Endothelial cell of hepatic sinusoid (primary cell): ENCODE results near the gene LCP2.

ENCODE experiments used
- in situ Hi-C: cut with HindIII; loops from 2 replicates; pipeline ENCODE4 v1.10.0; 2017; ENCODE audit warnings: low sequenced_read_pairs

Gene LCP2

GRCh38 chr5:170278611-170279458 lies 18.7 kb downstream of the LCP2 start:
- in situ Hi-C loops = no loop called here

- in situ Hi-C loops = no loop called here
Observed at GRCh38 chr5:170277867-170278281, 19.7 kb downstream of the LCP2 start.

- in situ Hi-C loops = no loop called here
Observed at GRCh38 chr5:170276140-170276539, 21.4 kb downstream of the LCP2 start.

GRCh38 chr5:170275376-170275994 lies 22.1 kb downstream of the LCP2 start:
- in situ Hi-C loops = no loop called here

GRCh38 chr5:170273968-170274710 lies 23.4 kb downstream of the LCP2 start:
- in situ Hi-C loops = no loop called here

GRCh38 chr5:170270293-170271069 lies 27.1 kb downstream of the LCP2 start:
- in situ Hi-C loops = no loop called here

- in situ Hi-C loops = no loop called here
Observed at GRCh38 chr5:170269579-170269978, 28.0 kb downstream of the LCP2 start.

GRCh38 chr5:170268884-170269283 lies 28.7 kb downstream of the LCP2 start:
- in situ Hi-C loops = no loop called here

- in situ Hi-C loops = no loop called here
Observed at GRCh38 chr5:170268153-170268689, 29.4 kb downstream of the LCP2 start.

GRCh38 chr5:170267431-170268152 lies 30.0 kb downstream of the LCP2 start:
- in situ Hi-C loops = no loop called here

- in situ Hi-C loops = no loop called here
Observed at GRCh38 chr5:170266570-170267381, 30.8 kb downstream of the LCP2 start.

GRCh38 chr5:170265522-170265921 lies 32.1 kb downstream of the LCP2 start:
- in situ Hi-C loops = no loop called here

- in situ Hi-C loops = no loop called here
Observed at GRCh38 chr5:170263906-170264305, 33.7 kb downstream of the LCP2 start.

GRCh38 chr5:170262061-170263045 lies 35.2 kb downstream of the LCP2 start:
- in situ Hi-C loops = no loop called here

GRCh38 chr5:170261528-170262043 lies 36.0 kb downstream of the LCP2 start:
- in situ Hi-C loops = no loop called here

- in situ Hi-C loops = loop anchor here (10.0 kb wide), 1 partner anchor 117 kb away; no protein-coding TSS in a partner anchor
Observed at GRCh38 chr5:170257370-170257769, 40.2 kb downstream of the LCP2 start.

GRCh38 chr5:170256571-170256970 lies 41.0 kb downstream of the LCP2 start:
- in situ Hi-C loops = loop anchor here (10.0 kb wide), 1 partner anchor 118 kb away; no protein-coding TSS in a partner anchor
